HG02642 (cell line): ENCODE results near the gene ITPKA.

Experiments used
- ATAC-seq: cut with Tn5 transposase; IDR thresholded peaks from one replicate; pipeline ENCODE4 v1.9.1; 2021; ENCODE audit warnings: mild to moderate bottlenecking; ENCODE audit not compliant: unreplicated experiment, poor library complexity

The ITPKA gene

GRCh38 chr15:41489641-41490040, 4.0 kb upstream of the ITPKA start:
- no peak for ATAC-seq

GRCh38 chr15:41490355-41490754, 3.3 kb upstream of the ITPKA start:
- ATAC-seq = peak; percentile 25

- no peak for ATAC-seq
These were observed 1.8 kb upstream of the ITPKA start for GRCh38 chr15:41491889-41492288.

DNA sequence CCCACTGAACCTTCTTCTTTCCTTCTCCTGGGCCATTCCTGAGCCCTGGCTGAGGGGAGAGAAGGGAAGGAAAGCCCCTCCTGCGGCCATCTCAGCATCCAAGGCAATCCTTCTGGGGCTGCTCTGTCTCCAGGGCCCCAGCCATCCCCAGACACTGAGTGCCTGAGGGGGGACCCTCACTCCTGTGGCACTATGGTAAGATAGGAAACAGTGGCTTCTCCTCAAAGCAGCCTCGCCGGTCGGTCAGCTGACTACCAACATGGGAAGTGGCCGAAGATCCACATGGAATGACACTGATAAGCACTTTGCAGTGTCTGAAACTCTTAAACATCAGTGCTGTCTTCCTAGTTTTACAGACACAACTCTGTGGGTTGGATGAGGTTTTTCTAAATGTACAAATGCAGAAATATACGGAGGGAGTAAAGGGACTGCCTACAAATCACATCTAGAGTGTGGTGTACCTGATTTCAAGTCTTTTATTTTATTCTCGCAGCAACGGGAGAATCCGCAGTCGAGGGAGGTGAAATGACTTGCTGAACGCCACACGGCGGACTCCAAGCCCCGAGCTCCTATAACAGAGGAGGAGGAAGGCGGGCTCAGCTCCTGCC, 973 bp upstream of the ITPKA start:
- no peak for ATAC-seq

DNA sequence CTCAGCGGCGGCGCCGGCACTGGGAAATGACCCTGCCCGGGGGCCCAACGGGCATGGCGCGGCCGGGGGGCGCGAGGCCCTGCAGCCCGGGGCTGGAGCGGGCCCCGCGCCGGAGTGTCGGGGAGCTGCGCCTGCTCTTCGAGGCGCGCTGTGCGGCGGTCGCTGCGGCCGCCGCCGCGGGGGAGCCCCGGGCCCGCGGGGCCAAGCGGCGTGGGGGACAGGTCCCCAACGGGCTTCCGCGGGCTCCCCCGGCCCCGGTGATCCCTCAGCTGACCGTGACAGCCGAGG, 172 bp downstream of the ITPKA start:
- peak; percentile 25 for ATAC-seq

GRCh38 chr15:41494190-41494921, 682 bp downstream of the ITPKA start:
- peak; percentile 2 for ATAC-seq

GRCh38 chr15:41494922-41495735, 1.5 kb downstream of the ITPKA start:
- ATAC-seq = no peak

DNA sequence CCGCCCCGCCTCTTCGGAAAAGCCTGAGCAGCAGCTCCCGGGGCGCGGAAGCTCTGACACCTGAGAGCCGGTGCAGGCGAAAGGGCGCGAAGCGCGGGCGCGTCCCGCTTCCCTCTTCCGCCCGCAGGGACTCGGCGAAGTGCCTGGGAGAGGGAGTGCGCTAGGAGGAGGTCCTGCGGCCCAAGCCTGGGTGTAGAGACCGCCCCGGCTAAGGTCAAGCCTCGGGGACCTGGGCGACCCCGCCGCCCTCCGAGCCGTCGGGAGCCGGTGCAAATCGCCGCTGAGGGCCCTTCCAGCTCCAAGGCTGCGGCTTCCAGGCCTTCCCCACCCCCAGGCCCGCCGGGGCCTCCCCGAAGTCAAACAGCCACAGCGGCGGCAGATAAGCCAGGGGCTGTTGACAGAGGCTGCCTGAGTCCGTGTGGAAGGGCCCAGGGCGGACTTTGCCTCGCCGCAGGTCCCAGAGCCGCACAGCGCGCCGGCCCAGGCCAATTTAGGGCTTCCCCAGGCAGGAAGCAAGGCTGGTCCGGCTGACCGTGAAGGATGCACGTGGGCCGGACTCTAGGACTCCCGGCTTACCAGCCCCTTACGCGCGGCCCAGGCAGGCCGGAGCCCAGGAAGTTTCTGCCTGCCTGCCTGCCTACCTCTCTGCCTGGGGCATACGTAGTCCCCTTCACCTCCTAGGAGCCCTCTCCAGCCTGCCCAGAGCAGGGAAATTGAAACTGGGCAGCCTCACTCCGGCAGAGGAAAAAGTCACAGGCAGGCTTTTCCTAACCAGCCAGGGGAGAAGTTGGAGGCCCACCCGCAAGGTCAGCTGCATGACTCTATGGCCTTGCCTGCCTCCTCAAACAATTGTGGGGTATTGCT, 2.3 kb downstream of the ITPKA start:
- ATAC-seq = no peak

DNA sequence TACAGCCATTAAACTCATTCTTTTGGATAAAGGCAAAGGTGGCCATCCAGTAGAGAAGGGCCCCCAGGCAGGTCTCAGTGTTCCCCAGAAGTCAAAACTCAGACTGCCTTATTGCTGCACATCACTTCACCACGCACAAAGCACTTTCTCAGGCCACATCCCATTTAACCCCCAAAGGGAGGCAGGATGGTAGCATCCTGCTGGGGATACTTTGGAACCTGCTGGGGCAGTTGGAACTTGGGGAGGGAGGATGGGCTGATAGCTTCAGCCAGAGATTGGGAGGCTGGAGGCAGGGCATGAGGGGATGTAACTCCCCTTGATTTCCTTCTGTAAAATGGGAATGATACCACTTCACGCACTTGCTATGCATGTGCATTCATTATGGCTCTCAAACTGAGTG, 5.0 kb downstream of the ITPKA start:
- no peak for ATAC-seq

DNA sequence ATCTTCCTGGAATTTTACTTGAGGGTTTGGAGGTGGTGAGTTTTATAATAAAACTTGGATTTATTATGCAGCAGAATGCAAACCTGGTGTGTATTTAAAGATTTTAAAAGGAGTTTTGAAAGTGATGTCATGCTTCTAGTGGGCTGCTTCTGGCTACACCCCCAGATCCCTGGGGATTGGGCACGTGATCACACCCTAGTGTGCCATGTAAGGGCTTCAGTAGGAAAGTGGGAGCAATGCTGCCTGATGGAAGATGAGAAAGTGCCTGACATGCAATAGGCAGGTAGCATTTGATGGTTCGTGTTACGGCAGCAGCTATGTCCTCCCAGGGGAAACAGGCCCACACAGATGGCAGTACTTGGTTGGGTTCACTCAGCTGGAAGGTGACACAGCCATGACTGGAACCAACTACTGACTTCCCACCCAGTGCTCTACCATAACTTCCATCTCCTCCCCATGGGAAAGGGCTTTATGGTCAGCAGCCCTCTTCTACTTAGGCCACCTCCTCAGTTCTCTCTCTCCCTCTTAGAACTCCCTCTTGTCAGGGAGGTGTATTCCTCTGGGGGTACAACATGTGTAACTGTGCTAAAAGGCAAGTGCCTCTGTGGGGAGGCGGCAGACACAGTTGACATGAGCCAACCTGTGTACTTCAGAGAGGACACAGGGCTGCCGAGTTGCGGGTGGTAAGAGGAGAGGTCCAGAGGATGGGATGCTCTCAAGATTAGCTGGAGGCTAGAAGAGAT, 5.6 kb downstream of the ITPKA start:
- ATAC-seq = no peak

DNA sequence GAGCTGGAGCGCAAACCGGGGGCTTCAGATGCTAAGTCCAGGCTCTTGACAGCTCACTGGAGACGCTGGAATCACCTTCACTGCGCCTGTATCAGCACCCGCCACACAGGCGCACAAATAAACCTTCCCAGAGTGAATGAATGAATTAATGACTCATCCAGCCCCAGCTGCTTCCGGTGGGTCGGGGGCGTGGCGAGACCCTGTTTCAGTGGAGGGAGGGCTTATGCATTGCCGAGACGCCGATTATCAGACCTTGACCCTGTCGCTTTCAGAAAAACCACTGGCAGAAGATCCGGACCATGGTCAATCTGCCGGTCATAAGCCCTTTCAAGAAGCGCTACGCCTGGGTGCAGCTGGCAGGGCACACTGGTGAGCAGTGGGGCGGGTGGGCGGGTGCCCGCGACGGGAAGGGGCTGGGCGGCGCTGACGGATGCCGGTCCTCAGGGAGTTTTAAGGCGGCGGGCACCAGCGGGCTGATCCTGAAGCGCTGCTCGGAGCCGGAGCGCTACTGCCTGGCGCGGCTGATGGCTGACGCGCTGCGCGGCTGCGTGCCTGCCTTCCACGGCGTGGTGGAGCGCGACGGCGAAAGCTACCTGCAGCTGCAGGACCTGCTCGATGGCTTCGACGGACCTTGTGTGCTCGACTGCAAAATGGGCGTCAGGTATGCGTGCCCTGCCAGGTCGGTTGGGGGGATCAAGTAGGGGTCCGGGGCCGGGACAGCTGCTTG, 7.7 kb downstream of the ITPKA start:
- ATAC-seq = no peak

DNA sequence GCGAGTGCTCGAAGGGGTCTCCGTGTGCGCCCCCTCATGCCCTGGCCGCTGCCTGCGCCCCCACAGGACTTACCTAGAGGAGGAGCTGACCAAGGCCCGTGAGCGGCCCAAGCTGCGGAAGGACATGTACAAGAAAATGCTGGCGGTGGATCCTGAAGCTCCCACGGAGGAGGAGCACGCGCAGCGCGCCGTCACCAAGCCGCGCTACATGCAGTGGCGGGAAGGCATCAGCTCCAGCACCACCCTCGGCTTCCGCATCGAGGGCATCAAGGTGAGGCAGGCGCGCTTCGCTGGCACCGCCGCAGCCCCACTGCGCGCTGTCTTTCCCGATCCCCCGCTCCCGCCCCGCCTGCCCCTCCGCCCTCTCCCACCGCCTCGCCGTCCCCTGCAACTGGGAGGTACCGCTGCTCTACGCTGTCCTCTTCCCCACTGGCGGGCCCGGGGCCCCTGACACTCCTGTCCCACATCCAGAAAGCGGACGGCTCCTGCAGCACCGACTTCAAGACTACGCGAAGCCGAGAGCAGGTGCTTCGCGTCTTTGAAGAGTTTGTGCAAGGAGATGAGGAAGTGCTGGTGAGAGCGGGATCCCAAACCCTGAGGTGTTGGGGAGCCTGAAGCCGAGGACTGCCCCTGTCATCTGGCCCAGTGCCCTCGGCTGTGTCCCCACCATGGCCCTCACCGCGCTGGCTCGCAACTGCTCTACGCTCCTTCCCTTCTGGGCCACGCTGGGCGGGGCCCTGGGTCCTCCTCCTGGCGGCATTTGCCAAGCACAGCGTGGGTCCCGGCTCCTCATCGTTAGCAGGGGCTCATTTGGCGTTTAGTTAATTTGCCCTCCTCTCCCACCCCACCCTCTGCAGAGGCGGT, 8.5 kb downstream of the ITPKA start:
- no peak for ATAC-seq

- ATAC-seq = no peak
These were observed 9.4 kb downstream of the ITPKA start for GRCh38 chr15:41502795-41503668.

GRCh38 chr15:41503669-41504010, 10.0 kb downstream of the ITPKA start:
- ATAC-seq = no peak

DNA sequence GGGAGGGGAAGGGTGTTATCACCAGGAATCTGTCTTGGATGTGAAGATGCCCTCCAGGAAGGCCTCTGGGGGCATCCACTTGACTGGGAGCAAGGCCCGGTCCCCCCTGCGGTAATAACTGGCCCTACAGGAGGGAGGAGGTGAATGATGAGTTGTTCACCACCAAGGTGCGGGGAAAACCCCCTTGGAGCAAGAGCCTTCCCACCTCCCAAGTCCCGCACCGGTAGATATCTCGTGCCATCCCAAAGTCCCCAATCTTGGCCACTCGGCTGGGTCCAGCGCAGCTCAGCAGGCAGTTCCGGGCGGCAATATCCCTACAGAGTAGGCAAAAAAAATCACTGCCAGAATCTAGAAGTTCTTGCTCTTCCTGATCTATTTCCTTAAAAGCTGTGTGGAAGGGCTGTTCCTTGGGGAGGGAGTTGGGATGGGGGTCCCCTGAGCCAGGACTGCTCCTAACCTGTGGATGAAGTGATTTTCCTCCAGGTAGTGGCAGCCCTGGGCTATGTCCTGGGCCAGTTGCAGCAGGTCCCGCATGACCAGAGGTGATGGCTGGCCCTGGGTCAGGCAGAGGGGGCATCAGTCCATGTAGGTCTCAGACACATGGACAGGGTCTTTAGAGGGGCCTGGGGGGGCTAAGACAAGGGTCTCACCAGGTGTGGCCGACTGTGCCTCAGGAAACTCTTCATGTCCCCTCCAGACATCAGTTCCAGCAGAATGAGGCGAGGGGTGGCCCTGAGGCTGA, 11.2 kb downstream of the ITPKA start:
- no peak for ATAC-seq

- no peak for ATAC-seq
These were observed 12.1 kb downstream of the ITPKA start for GRCh38 chr15:41505776-41506175.

- ATAC-seq = no peak
These were observed 13.2 kb downstream of the ITPKA start for GRCh38 chr15:41506796-41507341.
